Activated naive CD8-positive, alpha-beta T cell treated with anti-CD3 and anti-CD28 coated beads for 36 hours (primary cell): ENCODE measurements around the gene KCNA3. TPM values are rescaled to one million over a fixed set of nuclear protein-coding genes. Genes with fewer than 3 reads are reported as not detected.
"Not testable (repeated sequence)": the region's sequence is repeated elsewhere in the genome, so short reads cannot be mapped to it uniquely, and the experiment has no call there.

Source experiments
- DNase-seq: peaks from one replicate; pipeline ENCODE4 v3.0.0; 2021
- H3K27ac Mint-ChIP-seq: one replicate; pipeline ENCODE4 v1.8.0; 2022; ENCODE audit warnings: mild to moderate bottlenecking, moderate library complexity, mixed read lengths
- H3K27me3 Mint-ChIP-seq: one replicate; pipeline ENCODE4 v1.8.0; 2022; ENCODE audit warnings: mild to moderate bottlenecking, mixed read lengths
- H3K36me3 Mint-ChIP-seq: one replicate; pipeline ENCODE4 v1.8.0; 2021; ENCODE audit warnings: mild to moderate bottlenecking, mixed read lengths
- H3K4me1 Mint-ChIP-seq: one replicate; pipeline ENCODE4 v1.8.0; 2021; ENCODE audit warnings: mixed read lengths
- H3K4me3 Mint-ChIP-seq: one replicate; pipeline ENCODE4 v1.8.0; 2022; ENCODE audit warnings: mild to moderate bottlenecking, moderate library complexity, mixed read lengths
- H3K9me3 Mint-ChIP-seq: one replicate; pipeline ENCODE4 v1.8.0; 2022; ENCODE audit warnings: mixed read lengths
- total RNA-seq, 2 experiments: library from RNA; stranded (reverse); gene quantifications; one replicate each; pipeline ENCODE4 v1.2.3, GENCODE V29; 2021

KCNA3 gene
- total RNA-seq, 2 experiments from 2014 or later = 16.6 to 17.5 TPM

DNA sequence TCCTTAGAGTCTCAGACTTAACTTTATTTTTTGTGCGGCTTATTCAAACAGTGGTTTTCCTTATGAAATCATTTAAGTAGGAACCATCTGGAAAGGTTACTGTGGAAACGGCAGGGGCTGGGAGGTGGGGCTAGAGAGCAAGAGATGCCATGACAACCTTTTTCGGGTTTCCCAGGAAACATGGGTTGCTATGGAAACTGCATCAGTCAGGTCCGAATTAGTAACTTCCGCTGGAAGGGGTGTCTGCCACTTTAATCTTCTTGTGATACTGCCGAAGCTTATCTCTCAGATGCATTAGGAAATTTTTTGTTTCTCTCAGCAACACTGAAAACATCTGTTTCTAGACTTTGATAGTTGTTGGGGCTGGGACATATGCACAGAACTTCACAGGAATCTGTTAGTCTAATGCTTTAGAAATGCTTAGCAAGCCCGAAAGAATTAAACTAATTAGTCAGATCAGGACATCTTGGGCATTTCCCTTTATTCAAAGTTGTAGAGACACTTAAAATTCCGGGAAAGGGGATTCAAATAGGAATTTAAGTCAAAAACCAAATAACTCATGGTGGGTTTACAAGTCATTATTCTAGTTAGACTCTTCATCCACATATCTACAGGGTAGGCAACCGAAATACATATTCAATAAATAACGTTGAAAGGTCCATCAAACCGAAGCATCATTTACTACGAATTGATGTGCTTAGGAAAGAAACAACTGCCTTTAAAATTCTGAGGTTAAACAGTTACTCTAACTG, 2.6 kb downstream of the KCNA3 start:
- Mint-ChIP-seq H3K9me3 (no peaks in the 10 kb centered on the region), H3K36me3 (peaks cover 15% of the 10 kb centered on the region), H3K27ac (peak overlapping the region; percentile 95), H3K27me3 (no peaks in the 10 kb centered on the region), H3K4me3 (peak overlapping the region; percentile 95), H3K4me1 (peaks cover 55% of the 10 kb centered on the region)
- peak; percentile 69 for DNase-seq

DNA sequence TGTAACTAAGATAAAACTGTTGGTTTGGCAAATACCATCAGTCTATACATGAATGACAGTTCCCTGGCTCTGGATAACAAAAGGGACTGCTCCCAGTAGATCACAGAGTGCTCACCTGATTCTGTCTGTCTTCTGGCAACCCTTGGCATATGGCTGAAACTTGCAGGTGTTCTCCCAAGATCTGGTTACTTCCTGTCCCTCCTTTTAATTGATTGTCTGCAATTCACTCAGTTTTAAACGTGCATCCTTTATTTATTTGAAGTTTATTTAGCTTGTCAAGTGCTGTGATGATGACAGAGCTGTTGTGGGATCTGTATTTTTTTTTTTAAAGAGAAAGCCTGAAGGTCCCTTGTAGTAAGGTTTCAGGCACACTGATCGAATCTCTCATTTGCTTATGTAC, 3.4 kb downstream of the KCNA3 start:
- Mint-ChIP-seq H3K36me3 (peaks cover 15% of the 10 kb centered on the region), H3K9me3 (no peaks in the 10 kb centered on the region), H3K4me1 (peaks cover 54% of the 10 kb centered on the region), H3K27me3 (no peaks in the 10 kb centered on the region), H3K27ac (peak overlapping the region; percentile 95), H3K4me3 (peak overlapping the region; percentile 95)
- DNase-seq = no peak

DNA sequence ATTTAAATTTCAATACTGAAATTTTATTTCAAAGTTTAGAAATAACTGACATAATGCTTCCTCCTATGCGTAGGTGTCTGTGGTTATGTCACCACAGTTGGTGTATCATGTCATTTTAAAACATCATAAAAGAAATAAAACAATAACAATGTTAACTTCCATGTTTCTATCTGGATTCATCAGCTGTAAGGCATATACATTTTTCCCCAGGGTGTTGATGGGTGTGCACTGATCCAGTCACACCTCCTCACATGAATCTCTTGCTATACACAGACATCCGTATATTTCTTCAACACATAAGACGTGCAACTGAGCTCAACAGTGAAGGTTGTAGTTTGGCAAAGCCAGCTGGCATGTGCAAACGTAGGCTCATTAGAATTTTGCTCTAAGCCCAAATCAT, 6.2 kb downstream of the KCNA3 start:
- Mint-ChIP-seq H3K36me3 (peaks cover 13% of the 10 kb centered on the region), H3K9me3 (no peaks in the 10 kb centered on the region), H3K27ac (peak overlapping the region; percentile 77), H3K4me1 (peaks cover 44% of the 10 kb centered on the region), H3K27me3 (no peaks in the 10 kb centered on the region), H3K4me3 (peak overlapping the region; percentile 57)
- DNase-seq = no peak

DNA sequence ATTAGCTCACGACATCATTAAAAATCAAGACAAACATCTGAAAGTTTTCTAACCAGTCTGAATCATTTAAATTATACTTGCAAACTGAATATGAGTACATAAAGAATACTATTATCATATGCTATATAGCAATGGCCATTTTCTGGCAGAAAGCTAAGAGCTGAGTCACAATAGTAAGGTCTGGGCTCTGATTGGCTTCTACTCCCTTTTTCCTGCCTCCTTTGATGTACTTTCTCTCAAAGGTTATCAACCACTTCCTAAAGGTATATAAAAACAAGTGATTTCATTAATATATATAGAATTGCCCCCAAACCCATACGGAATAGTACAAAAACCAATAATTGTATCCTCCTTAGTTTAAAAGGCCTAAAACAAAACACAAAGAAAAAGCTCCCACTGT, 7.0 kb downstream of the KCNA3 start:
- Mint-ChIP-seq H3K27me3 (no peaks in the 10 kb centered on the region), H3K27ac (peak overlapping the region; percentile 19), H3K9me3 (no peaks in the 10 kb centered on the region), H3K36me3 (peaks cover 12% of the 10 kb centered on the region), H3K4me1 (peaks cover 46% of the 10 kb centered on the region), H3K4me3 (peak overlapping the region; percentile 32)
- DNase-seq = no peak

DNA sequence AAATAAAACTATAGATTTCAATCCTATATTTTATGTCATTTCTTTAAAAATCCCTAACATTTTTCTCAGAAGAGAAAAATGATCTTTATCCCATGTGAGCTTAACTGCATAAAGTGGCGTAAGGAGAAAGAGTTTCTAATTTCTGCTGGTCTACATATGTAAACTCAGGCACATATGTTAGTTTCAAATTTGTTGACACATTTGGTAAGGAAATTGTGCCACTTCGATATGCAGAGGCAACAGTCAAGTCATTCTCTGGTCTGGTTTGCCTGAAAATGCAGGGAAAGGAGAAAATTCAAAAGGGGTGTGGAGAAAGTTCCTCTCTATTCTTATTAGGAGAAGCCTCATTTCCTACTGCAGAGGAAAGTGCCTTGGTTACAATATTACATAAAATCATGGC, 11.5 kb downstream of the KCNA3 start:
- Mint-ChIP-seq H3K4me3 (no peak overlapping the region), H3K27ac (no peak overlapping the region), H3K27me3 (no peaks in the 10 kb centered on the region), H3K4me1 (peaks cover 18% of the 10 kb centered on the region), H3K9me3 (peaks cover 1% of the 10 kb centered on the region), H3K36me3 (peaks cover 24% of the 10 kb centered on the region)
- no peak for DNase-seq

DNA sequence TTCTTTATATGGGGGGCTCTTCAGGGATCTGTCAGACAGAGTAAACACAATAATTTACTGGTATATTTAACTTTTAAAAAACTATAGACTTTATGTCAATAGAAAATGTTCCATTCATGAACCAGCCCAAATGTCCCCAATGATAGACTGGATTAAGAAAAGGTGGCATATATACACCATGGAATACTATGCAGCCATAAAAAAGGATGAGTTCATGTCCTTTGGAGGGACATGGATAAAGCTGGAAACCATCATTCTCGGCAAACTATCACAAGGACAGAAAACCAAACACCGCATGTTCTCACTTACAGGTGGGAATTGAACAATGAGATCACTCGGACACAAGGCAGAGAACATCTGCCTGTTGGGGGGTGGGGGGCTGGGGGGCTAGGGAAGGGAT, 15.2 kb downstream of the KCNA3 start:
- not testable (repeated sequence) for H3K27ac Mint-ChIP-seq, H3K4me3 Mint-ChIP-seq, H3K9me3 Mint-ChIP-seq, H3K27me3 Mint-ChIP-seq, DNase-seq
- Mint-ChIP-seq H3K36me3 (peaks cover 34% of the 10 kb centered on the region), H3K4me1 (peaks cover 27% of the 10 kb centered on the region)

DNA sequence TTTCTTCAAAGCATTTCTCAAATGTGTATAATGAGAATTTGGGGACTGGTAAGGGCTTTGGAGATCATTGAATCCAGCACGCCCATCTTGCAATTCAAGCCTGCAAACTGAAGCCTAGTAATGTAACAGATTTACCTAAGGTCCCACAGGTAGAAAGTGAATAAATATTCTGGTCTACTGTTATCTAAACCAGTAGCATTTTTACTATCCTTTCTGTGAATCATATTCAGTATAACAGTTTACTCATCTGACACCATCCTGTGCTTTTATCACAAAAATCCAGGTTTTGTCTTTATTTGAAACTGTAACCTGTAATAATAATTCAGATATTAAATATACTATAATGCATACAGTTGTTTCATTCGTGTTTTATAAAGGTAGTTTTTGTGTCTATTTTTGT, 17.4 kb downstream of the KCNA3 start:
- DNase-seq = no peak
- Mint-ChIP-seq H3K36me3 (peaks cover 37% of the 10 kb centered on the region), H3K27me3 (no peaks in the 10 kb centered on the region), H3K9me3 (peaks cover 1% of the 10 kb centered on the region), H3K4me1 (peaks cover 29% of the 10 kb centered on the region), H3K27ac (peak overlapping the region; percentile 34), H3K4me3 (no peak overlapping the region)

DNA sequence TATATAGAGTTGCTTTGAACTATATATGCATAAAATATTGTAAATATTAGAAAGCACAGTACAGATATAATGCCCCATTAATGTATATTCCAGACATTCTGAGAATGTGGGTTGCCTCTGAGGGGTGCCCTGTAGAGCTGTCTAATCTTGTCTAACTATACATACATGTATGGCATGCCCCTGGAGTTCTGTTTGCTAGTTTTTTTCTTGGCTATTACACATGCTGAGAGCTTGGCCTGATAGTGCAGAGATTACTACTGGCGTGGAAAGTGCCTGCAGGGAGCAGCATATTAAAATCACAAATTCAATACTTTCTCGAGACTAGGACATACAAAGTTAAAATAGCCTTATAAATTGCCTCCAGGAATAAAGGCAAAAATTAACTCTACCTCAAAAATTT, 24.1 kb downstream of the KCNA3 start:
- no peak overlapping the region for H3K27ac Mint-ChIP-seq
- H3K4me3 Mint-ChIP-seq = no peak overlapping the region
- H3K36me3 Mint-ChIP-seq = peaks cover 13% of the 10 kb centered on the region
- H3K4me1 Mint-ChIP-seq = peaks cover 21% of the 10 kb centered on the region
- no peaks in the 10 kb centered on the region for H3K27me3 Mint-ChIP-seq
- no peak for DNase-seq
- no peaks in the 10 kb centered on the region for H3K9me3 Mint-ChIP-seq

DNA sequence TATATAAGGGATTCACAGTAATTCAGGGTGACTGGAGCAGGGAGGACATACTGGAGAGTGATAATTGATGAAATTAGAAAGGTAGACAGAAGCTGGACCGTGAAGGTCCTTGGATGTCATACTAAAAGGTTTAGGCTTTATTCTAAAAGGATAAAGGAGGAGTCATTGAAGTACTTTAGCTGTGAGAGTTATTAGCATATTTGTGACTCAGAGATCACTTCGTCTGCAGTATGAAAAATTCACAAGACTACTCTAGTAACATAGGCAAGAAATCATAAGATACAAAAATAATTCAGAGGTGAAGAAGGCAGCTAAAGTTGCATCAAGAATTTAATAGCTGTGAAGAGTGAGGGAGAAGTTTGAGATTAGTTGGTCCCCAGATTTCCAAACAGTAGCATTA, 26.3 kb downstream of the KCNA3 start:
- DNase-seq = no peak
- no peaks in the 10 kb centered on the region for H3K27me3 Mint-ChIP-seq

DNA sequence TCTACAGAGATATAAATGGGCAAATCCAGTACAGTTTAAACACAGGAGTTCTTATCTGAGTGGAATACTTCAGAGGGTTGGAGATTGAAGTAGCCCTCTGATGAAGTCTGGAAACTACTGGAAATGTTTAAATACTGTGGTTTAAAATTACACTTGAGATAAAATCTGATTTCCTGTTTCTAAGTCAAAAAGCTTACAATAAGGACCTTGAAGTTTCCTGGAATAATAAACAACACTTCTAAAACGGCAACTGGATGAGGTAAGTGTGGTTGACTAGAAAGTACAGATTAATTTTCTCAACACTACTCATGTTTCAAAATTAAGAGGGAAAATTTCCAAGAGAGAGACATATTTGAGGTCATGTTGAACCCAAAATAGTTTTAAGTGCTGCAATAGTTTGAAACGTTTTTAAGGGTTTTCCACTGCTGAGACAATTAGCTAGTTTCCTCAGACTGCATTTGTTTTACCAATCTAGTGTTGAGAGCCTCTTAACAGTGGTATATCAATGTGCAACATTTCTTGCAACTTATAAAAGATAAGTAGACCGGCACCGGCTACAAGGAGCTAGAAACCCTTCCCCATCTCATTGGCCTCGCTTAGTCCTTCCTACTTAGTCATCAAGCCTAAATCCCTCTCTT, 27.4 kb downstream of the KCNA3 start:
- Mint-ChIP-seq H3K4me1 (peaks cover 33% of the 10 kb centered on the region), H3K4me3 (peak overlapping the region; percentile 35), H3K27ac (no peak overlapping the region), H3K36me3 (peaks cover 6% of the 10 kb centered on the region), H3K27me3 (no peaks in the 10 kb centered on the region), H3K9me3 (no peaks in the 10 kb centered on the region)
- no peak for DNase-seq

More for the DNA sequence above, 26.3 kb downstream of the KCNA3 start:
- H3K9me3 Mint-ChIP-seq = no peaks in the 10 kb centered on the region
- peaks cover 31% of the 10 kb centered on the region for H3K4me1 Mint-ChIP-seq
- H3K4me3 Mint-ChIP-seq = no peak overlapping the region
- H3K36me3 Mint-ChIP-seq = peaks cover 9% of the 10 kb centered on the region
- H3K27ac Mint-ChIP-seq = no peak overlapping the region

DNA sequence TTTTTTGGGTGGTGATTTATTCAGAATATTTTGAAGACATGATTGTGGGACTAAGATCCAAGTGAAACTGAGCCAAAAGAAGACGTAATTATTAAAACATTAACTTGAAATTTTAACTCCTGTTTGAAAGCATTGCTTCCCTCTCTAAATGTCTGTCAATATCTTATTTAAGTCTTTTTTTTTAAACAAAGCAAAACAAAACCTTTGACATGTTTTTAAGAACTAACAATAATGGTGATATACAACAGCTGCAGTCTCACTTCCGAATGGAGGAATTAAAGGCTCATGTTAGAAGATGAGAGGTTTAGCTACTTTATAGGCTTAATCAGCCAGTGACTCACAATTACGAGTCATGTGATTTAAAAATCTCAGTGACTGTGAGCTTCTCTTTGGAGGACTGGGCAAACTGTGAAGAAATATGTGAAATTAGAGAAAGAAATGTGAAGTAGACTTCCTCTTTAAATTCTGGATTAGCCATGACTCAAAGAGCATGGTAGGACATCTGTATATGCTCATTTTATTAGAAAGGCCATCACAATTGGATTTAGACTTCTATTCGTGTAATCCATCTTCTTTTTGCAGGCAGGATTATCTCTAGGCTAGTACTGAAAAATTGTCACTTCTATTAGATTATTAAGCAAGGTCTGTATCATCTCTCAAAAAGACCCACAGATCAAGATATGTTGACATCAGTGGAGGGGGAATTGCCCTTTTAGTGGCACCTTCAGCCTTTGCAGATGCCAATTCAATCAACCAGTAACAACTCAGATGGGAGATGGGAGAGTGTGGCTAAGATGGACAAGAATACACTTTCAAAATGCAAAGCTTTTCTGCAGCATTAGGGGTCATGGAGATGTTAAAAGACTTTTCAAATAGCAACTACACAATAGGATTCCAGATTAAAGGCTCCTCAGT, 28.7 kb downstream of the KCNA3 start:
- peak overlapping the region; percentile 74 for H3K27ac Mint-ChIP-seq
- peaks cover 2% of the 10 kb centered on the region for H3K9me3 Mint-ChIP-seq
- H3K36me3 Mint-ChIP-seq = peaks cover 2% of the 10 kb centered on the region
- H3K27me3 Mint-ChIP-seq = no peaks in the 10 kb centered on the region
- peaks cover 41% of the 10 kb centered on the region for H3K4me1 Mint-ChIP-seq
- DNase-seq = no peak
- no peak overlapping the region for H3K4me3 Mint-ChIP-seq

DNA sequence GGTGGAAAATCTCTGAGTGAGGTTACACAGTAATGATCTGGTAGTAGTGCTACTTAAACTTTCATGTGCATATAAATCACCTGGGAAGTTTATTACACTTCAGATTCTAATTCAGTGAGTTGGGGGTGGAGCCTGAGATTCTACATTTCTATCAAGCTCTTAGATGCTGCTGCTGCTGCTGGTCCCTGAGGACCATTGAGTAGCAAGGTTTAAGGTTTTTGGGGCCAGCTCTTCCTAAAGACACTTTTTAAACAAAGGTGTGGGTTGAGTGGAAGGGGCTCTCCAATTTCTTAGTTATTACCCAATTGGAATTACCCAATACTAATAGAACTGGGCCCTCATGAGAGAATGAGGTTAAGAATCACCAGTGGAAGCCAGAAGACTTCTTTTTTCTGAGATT, 29.5 kb downstream of the KCNA3 start:
- Mint-ChIP-seq H3K36me3 (peaks cover 5% of the 10 kb centered on the region), H3K4me3 (no peak overlapping the region), H3K27ac (no peak overlapping the region), H3K9me3 (peaks cover 2% of the 10 kb centered on the region), H3K4me1 (peaks cover 43% of the 10 kb centered on the region), H3K27me3 (no peaks in the 10 kb centered on the region)
- DNase-seq = no peak

DNA sequence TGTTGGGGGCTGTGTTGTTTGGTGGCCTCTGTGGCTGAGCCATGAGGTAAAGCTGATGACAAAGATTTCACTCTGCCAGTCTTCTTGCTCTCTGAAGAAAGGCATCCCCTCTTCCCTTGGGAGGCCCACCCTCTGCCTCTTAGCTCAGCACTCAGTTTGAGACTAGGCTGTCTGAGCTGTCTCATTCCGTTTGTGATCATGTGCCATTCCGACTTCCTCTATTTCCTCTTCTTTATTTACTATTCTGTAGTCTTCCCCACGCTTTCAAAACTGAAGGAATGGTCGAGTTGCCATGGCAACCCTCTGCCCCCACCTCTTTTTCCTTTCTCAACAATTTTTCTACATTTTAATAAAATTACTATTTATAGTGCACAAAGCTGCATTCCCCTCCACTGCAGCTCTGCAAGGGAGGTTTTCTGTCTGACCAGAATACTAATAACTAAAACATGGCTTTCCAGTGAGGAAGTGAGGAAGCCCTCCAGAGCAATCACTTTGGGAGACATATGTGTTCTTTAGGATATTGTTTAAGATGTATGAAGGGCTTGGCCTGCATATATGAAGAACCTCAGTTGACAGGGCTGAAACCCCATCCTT, 30.8 kb downstream of the KCNA3 start:
- Mint-ChIP-seq H3K9me3 (peaks cover 2% of the 10 kb centered on the region), H3K4me3 (no peak overlapping the region), H3K4me1 (peaks cover 53% of the 10 kb centered on the region), H3K27ac (no peak overlapping the region), H3K27me3 (no peaks in the 10 kb centered on the region), H3K36me3 (peaks cover 7% of the 10 kb centered on the region)
- no peak for DNase-seq

DNA sequence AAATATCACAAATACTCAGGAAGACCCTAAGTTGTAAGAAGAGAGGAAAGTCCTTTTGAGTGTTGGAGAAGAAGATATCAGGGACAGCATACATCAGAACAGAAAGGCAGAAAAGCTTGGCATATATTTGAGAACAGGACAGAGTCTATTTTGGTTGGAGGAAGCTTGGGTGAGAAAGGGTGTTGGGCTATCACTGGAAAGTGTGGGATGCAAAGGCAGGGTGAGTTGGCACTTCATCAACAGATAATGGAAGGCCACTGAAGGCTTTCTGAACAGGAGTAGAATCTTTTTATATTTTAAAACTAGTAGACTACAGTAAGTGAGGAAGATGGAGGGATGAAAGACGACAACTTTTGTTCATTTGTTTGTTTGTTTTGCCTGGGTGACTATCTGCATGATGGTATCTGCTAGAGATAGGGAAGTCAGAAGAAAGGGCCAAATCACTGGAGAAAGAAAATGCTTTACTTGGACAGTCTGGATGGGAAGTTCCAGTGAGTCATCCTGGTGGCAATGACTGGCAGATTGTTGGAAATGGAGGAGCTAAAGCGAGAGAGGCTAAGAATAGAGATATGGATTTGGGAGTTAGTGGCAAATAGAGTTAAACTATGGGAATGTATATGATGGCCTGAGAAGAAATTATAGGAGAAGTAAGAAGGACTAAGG, 34.9 kb downstream of the KCNA3 start:
- Mint-ChIP-seq H3K27me3 (no peaks in the 10 kb centered on the region), H3K36me3 (peaks cover 5% of the 10 kb centered on the region), H3K27ac (no peak overlapping the region), H3K4me1 (peaks cover 73% of the 10 kb centered on the region), H3K9me3 (peaks cover 2% of the 10 kb centered on the region), H3K4me3 (no peak overlapping the region)
- DNase-seq = no peak
